ENCODE measurements around the gene CSF1R.

CSF1R gene

GRCh38 chr5:150085950-150086715 lies at the start of gene CSF1R:
Gene CSF1R, minus strand, starts transcription at chr5:150086554. Its CDS starts 127 bp downstream, at chr5:150086427.
- DNase-seq = no peak

GRCh38 chr5:150135557-150136304 lies 49.4 kb upstream of the CSF1R start:
- no peak for DNase-seq

GRCh38 chr5:150134198-150134588 lies 47.8 kb upstream of the CSF1R start:
- DNase-seq = no peak

- no peak for DNase-seq
Measured at GRCh38 chr5:150133581-150134197, 47.3 kb upstream of the CSF1R start.

GRCh38 chr5:150132740-150133139 lies 46.4 kb upstream of the CSF1R start:
- no peak for DNase-seq

- DNase-seq = no peak
Measured at GRCh38 chr5:150131978-150132694, 45.8 kb upstream of the CSF1R start.

- no peak for DNase-seq
Measured at GRCh38 chr5:150131461-150131860, 45.1 kb upstream of the CSF1R start.

- DNase-seq = no peak
Measured at GRCh38 chr5:150130493-150130922, 44.2 kb upstream of the CSF1R start.

GRCh38 chr5:150129813-150130492 lies 43.6 kb upstream of the CSF1R start:
- peak; percentile 49 to 50 for DNase-seq

GRCh38 chr5:150129454-150129812 lies 43.1 kb upstream of the CSF1R start:
- no peak for DNase-seq

- no peak for DNase-seq
Measured at GRCh38 chr5:150126921-150127265, 40.5 kb upstream of the CSF1R start.

GRCh38 chr5:150126199-150126920 lies 40.0 kb upstream of the CSF1R start:
- DNase-seq = no peak

GRCh38 chr5:150125334-150125733 lies 39.0 kb upstream of the CSF1R start:
- no peak for DNase-seq

- DNase-seq = no peak
Measured at GRCh38 chr5:150124596-150124995, 38.2 kb upstream of the CSF1R start.

GRCh38 chr5:150124111-150124557 lies 37.8 kb upstream of the CSF1R start:
- peak in 1 of 2 donors; percentile 47 for DNase-seq

- no peak for DNase-seq
Measured at GRCh38 chr5:150123542-150123941, 37.2 kb upstream of the CSF1R start.

- no peak for DNase-seq
Measured at GRCh38 chr5:150122536-150123481, 36.5 kb upstream of the CSF1R start.

GRCh38 chr5:150122158-150122510 lies 35.8 kb upstream of the CSF1R start:
- DNase-seq = peak in 1 of 2 donors; percentile 60

GRCh38 chr5:150121448-150122157 lies 35.2 kb upstream of the CSF1R start:
- no peak for DNase-seq

Measured in CD4-positive, alpha-beta T cell treated with Interleukin-1 beta for 1 hour (primary cell).